GM21619 (cell line): ENCODE measurements around the gene SLC11A2.
"Not testable (repeated sequence)": the region's sequence is repeated elsewhere in the genome, so short reads cannot be mapped to it uniquely, and the experiment has no call there.

Source experiments
- ATAC-seq: cut with Tn5 transposase; IDR thresholded peaks from one replicate; pipeline ENCODE4 v1.9.1; 2021; ENCODE audit not compliant: unreplicated experiment

Gene SLC11A2

GRCh38 chr12:51027342-51027835 is 1.2 kb upstream of the SLC11A2 start:
- ATAC-seq, result no peak

GRCh38 chr12:51025338-51025835 is 797 bp downstream of the SLC11A2 start:
- ATAC-seq, result no peak

- no peak for ATAC-seq
Observed at GRCh38 chr12:51023625-51024382, 2.4 kb downstream of the SLC11A2 start.

GRCh38 chr12:51021694-51022093 is 4.5 kb downstream of the SLC11A2 start:
- ATAC-seq, result no peak

- ATAC-seq, result no peak
Observed at GRCh38 chr12:51020448-51021182, 5.6 kb downstream of the SLC11A2 start.

GRCh38 chr12:51019927-51020326 is 6.3 kb downstream of the SLC11A2 start:
- ATAC-seq, result no peak

GRCh38 chr12:51018956-51019355 is 7.2 kb downstream of the SLC11A2 start:
- no peak for ATAC-seq

- no peak for ATAC-seq
Observed at GRCh38 chr12:51017452-51017851, 8.7 kb downstream of the SLC11A2 start.

- not testable (repeated sequence) for ATAC-seq
Observed at GRCh38 chr12:51014467-51014866, 11.7 kb downstream of the SLC11A2 start.

GRCh38 chr12:51013441-51013840 is 12.7 kb downstream of the SLC11A2 start:
- ATAC-seq, result no peak

GRCh38 chr12:51012570-51013236 is 13.5 kb downstream of the SLC11A2 start:
- ATAC-seq, result no peak

GRCh38 chr12:51011955-51012354 is 14.2 kb downstream of the SLC11A2 start:
- no peak for ATAC-seq

- no peak for ATAC-seq
Observed at GRCh38 chr12:51009056-51009440, 17.1 kb downstream of the SLC11A2 start.

GRCh38 chr12:51008329-51009055 is 17.7 kb downstream of the SLC11A2 start:
- ATAC-seq, result no peak

GRCh38 chr12:51005671-51006070 is 20.5 kb downstream of the SLC11A2 start:
- no peak for ATAC-seq

- ATAC-seq, result no peak
Observed at GRCh38 chr12:51005030-51005429, 21.2 kb downstream of the SLC11A2 start.

- ATAC-seq, result no peak
Observed at GRCh38 chr12:51004504-51004903, 21.7 kb downstream of the SLC11A2 start.

GRCh38 chr12:51001799-51002198 is 24.4 kb downstream of the SLC11A2 start:
- ATAC-seq, result no peak

- ATAC-seq, result no peak
Observed at GRCh38 chr12:51000245-51000644, 25.9 kb downstream of the SLC11A2 start.

GRCh38 chr12:50999093-50999492 is 27.1 kb downstream of the SLC11A2 start:
- no peak for ATAC-seq

GRCh38 chr12:50992819-50993218 is 33.4 kb downstream of the SLC11A2 start:
- no peak for ATAC-seq
